Heart left ventricle (tissue), 16 donors: Measurements from ENCODE around the gene PLRG1. TPM values are rescaled to one million over a fixed set of nuclear protein-coding genes. Genes with fewer than 3 reads are reported as not detected.

Source experiments
- ATAC-seq, 4 donors: fragments of 200-7000 bp; cut with Tn5 transposase; one replicate each; pipeline ENCODE4 v1.9.1; 2020 to 2022; ENCODE audit warnings: moderate library complexity in 4 of 4, mild to moderate bottlenecking in 3 of 4, moderate number of reproducible peaks in 1 of 4
- DNase-seq, 5 donors: peaks; one replicate each; pipeline ENCODE4 v3.0.0-alpha.2; 2020
- H3K27ac ChIP-seq, 12 donors: fragments of 200-600 bp; sonication (generic) in 4 of 12; one replicate each; pipeline versions ENCODE4 v1.5.0 to v1.8.0; 2016 to 2022; ENCODE audit warnings: mild to moderate bottlenecking in 2 of 12
- H3K27me3 ChIP-seq, 9 donors: fragments of 200-600 bp; sonication (generic) in 2 of 9; one replicate each; pipeline versions ENCODE4 v1.5.1 to v1.8.0; 2016 to 2022; ENCODE audit warnings: mild to moderate bottlenecking in 3 of 9
- H3K36me3 ChIP-seq, 9 donors: fragments of 200-600 bp; sonication (generic) in 2 of 9; one replicate each; pipeline versions ENCODE4 v1.5.0 to v1.8.0; 2018 to 2022; ENCODE audit warnings: mild to moderate bottlenecking in 2 of 9
- H3K4me1 ChIP-seq, 12 donors: fragments of 200-600 bp; sonication (generic) in 4 of 12; one replicate each; pipeline versions ENCODE4 v1.5.0 to v1.8.0; 2016 to 2022; ENCODE audit warnings: mild to moderate bottlenecking in 3 of 12
- H3K4me3 ChIP-seq, 12 donors: fragments of 200-600 bp; sonication (generic) in 4 of 12; one replicate each; pipeline versions ENCODE4 v1.5.0 to v1.8.0; 2017 to 2022; ENCODE audit warnings: mild to moderate bottlenecking in 9 of 12, moderate library complexity in 4 of 12
- H3K9me3 ChIP-seq, 12 donors: fragments of 200-600 bp; sonication (generic) in 4 of 12; one replicate each; pipeline versions ENCODE4 v1.5.0 to v1.8.0; 2016 to 2022; ENCODE audit warnings: mild to moderate bottlenecking in 1 of 12
- POLR2A ChIP-seq, 2 donors: fragments of 450-650 bp; IDR thresholded peaks; one replicate each; pipeline ENCODE4 v1.6.1; 2017; ENCODE audit warnings: antibody characterized with exemption in 2 of 2, mild to moderate bottlenecking in 2 of 2, moderate library complexity in 2 of 2
- WGBS, 4 donors: extraction: QIAGEN DNeasy Blood & Tissue Kit in 2 of 4; methylation state at CpG; one replicate each; pipeline versions ENCODE4 v1.1.5 to v1.1.7; 2013 to 2018; 5-methylcytosine and 5-hydroxymethylcytosine counted together
- intact Hi-C, 10 donors: fragments of 100-400 bp; cut with DNase I; formaldehyde crosslinking; loops; one replicate each; pipeline versions ENCODE4 v1.11.1 to v1.14.2; 2022
- polyA plus RNA-seq, 2 donors: library from polyadenylated mRNA; stranded (reverse); fragments of 200-250 nt; gene quantifications; one replicate each; pipeline ENCODE4 v1.2.3, GENCODE V29; 2013
- total RNA-seq, 9 donors: library from RNA; depleted of rRNA in 2 of 9; stranded (reverse); fragments of >200 nt in 2 of 9; fragmentation: NEBNext Ultra II Directional in 3 of 9; extraction: Animal tissue kit (Norgen Biotek cat#: 25700) in 3 of 9; gene quantifications; one replicate each; pipeline versions ENCODE4 v1.1.0 to v1.2.4, GENCODE V29; 2016 to 2023
- TF ChIP-seq, protein P1 (sequence below), 12 donors: fragments of 200-600 bp; sonication (generic) in 4 of 12; IDR thresholded peaks; one replicate each; pipeline versions ENCODE4 v1.5.0 to v1.8.0; 2018 to 2022; ENCODE audit warnings: antibody characterized with exemption in 12 of 12, mild to moderate bottlenecking in 5 of 12
- donor health status: ischemic (EF 13 %, LVEDD 7.1; RV severe dilation, severe dysfunction).
- donor health status: healthy with polysubstance abuse.
- donor health status: DM: no; HTN: yes; CAD: no.
- donor health status: DM: no; HTN: no; CAD: no.
- donor health status: ischemic (EF 25% LVEDD 6.9; RV normal size, moderate dysfunction).
- donor health status: ischemic (EF 25% LVEDD 5.7; RV mildly dilated, moderate dysfunction).
- donor health status: healthy.
- donor health status: DM: yes; HTN: yes; CAD: no.
- donor health status: ischemic (EF 35%, LVEDD 5.7; RV mildly dilated, moderate dysfunction).
- donor health status: nonischemic (EF 11% LVEDD 7.7; RV severe dilation, severe dysfunction).
- donor health status: DM: yes; HTN: yes; CAD: no.
- donor health status: PGD.
- donor health status: ischemic (EF 29% LVEDD 5.4; RV normal size, mild dysfunction).
- donor health status: nonischemic (EF 23%, LVEDD 6.1; RV moderate dilation, normal function).

Gene PLRG1
- total and polyA plus RNA-seq, 11 donors = 25.4 to 52.3 (median 40.5) TPM

DNA sequence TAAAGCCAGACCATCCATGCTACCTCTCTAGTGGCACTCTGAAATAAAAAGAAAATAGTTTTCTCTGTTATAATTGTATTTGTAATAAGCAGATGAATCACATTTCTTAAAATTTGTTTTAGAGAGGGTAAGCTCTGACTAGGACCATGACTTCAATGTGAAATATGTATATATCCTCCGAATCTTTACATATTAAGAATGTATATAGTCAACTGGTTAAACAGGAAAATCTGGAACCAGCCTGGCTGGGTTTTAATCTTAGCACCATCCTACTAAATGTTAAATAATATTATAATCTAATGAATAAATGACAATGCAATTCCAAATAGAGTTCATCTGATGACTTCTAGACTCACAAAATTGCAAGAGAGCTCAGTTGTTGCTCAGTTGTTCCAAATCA, 14.1 kb upstream of the PLRG1 start:
- Histone ChIP-seq H3K4me1 (no peaks in the 10 kb centered on the region), H3K36me3 (no peaks in the 10 kb centered on the region), H3K4me3 (no peak overlapping the region), H3K27ac (no peak overlapping the region), H3K27me3 (no peaks in the 10 kb centered on the region), H3K9me3 (no peaks in the 10 kb centered on the region)
- TF ChIP-seq, protein P1, sequence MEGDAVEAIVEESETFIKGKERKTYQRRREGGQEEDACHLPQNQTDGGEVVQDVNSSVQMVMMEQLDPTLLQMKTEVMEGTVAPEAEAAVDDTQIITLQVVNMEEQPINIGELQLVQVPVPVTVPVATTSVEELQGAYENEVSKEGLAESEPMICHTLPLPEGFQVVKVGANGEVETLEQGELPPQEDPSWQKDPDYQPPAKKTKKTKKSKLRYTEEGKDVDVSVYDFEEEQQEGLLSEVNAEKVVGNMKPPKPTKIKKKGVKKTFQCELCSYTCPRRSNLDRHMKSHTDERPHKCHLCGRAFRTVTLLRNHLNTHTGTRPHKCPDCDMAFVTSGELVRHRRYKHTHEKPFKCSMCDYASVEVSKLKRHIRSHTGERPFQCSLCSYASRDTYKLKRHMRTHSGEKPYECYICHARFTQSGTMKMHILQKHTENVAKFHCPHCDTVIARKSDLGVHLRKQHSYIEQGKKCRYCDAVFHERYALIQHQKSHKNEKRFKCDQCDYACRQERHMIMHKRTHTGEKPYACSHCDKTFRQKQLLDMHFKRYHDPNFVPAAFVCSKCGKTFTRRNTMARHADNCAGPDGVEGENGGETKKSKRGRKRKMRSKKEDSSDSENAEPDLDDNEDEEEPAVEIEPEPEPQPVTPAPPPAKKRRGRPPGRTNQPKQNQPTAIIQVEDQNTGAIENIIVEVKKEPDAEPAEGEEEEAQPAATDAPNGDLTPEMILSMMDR (IDR thresholded peaks at IDR 0.05) = no peak
- TF ChIP-seq POLR2A (IDR thresholded peaks at IDR 0.05) = no peak
- intact Hi-C loops = loop anchor here in 1 of 10 donors (10.0 kb wide), 1 partner anchor 200 kb away; no protein-coding TSS in a partner anchor
- DNase-seq (no peak), ATAC-seq (no peak)
- WGBS, 4 donors = 90 to 92% (median 91%) methylated on average over 1 of the region's 1 CpG

DNA sequence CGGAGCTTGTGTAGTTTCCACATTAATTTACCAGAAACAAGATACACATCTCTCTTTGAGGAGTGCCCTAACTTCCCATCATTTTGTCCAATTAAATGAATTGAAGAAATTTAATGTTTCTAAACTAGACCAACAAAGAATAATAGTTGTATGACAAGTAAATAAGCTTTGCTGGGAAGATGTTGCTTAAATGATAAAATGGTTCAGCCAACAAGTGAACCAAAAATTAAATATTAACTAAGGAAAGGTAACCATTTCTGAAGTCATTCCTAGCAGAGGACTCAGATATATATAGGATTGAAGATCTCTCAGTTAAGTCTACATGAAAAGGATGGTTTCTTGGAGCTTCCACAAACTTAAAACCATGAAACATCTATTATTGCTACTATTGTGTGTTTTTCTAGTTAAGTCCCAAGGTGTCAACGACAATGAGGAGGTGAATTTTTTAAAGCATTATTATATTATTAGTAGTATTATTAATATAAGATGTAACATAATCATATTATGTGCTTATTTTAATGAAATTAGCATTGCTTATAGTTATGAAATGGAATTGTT, 12.6 kb upstream of the PLRG1 start, which contains the start of gene FGB:
FGB (plus strand) TSS at position 315 of the 558 bp plus-strand sequence; CDS start at position 323, 8 bp downstream.
- intact Hi-C loops = loop anchor here in 1 of 10 donors (10.0 kb wide), 1 partner anchor 202 kb away; no protein-coding TSS in a partner anchor
- Histone ChIP-seq H3K4me1 (no peaks in the 10 kb centered on the region), H3K4me3 (no peak within 1 kb of the TSS), H3K9me3 (no peaks in the 10 kb centered on the region), H3K36me3 (no peaks in the 10 kb centered on the region), H3K27me3 (no peaks in the 10 kb centered on the region), H3K27ac (no peak within 1 kb of the TSS)
- 63 to 68% (median 67%) methylated on average over 2 of the region's 2 CpGs for WGBS, 4 donors
- ATAC-seq = no peak
- DNase-seq = no peak
- TF ChIP-seq POLR2A (IDR thresholded peaks at IDR 0.05) = no peak
- TF ChIP-seq, protein P1 (IDR thresholded peaks at IDR 0.05) = no peak

DNA sequence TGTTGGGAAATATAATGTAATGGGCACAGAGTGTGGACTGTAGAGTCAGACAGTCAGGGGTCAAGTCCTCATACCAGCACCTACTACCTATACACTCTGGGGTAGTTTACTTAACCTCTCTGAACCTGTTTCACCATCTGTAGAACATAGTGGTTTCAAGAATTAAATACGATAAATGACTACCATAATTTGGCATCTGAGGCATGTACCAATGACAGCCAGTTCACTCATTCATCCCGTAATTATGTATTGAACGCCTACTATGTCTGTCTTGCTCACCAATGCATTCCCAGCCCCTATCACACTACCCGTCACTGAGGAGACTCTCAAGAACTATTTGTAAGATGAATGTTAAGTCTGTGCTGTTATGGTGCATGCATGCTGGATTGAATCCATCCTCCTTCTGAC, 10.6 kb upstream of the PLRG1 start:
- Histone ChIP-seq H3K4me3 (no peak overlapping the region), H3K27me3 (no peaks in the 10 kb centered on the region), H3K36me3 (no peaks in the 10 kb centered on the region), H3K9me3 (no peaks in the 10 kb centered on the region), H3K27ac (no peak overlapping the region), H3K4me1 (no peaks in the 10 kb centered on the region)
- ATAC-seq = no peak
- DNase-seq = no peak
- intact Hi-C loops = loop anchor here in 1 of 10 donors (10.0 kb wide), 1 partner anchor 204 kb away; no protein-coding TSS in a partner anchor
- 71 to 78% (median 74%) methylated on average over 4 of the region's 4 CpGs for WGBS, 4 donors
- TF ChIP-seq POLR2A (IDR thresholded peaks at IDR 0.05) = no peak
- TF ChIP-seq, protein P1 (IDR thresholded peaks at IDR 0.05) = no peak

DNA sequence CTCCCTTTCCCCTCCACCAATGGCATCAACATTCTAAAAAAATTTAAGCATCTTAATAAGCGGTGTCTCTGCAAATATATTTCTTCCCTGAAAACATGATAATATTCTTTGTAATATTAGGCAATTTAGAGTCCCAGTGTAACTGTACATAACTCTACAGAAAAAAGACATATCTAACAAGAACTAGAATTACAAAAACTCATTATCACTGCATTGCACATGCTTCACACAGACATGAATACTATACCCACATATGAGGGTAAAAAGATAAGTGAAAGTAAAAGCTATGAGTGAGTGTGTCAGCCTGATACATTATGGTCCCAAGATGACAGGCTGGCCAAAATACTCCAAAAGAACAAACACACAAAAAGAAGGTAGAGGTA, 10.2 kb upstream of the PLRG1 start:
- no peak for ATAC-seq
- Histone ChIP-seq H3K4me3 (no peak overlapping the region), H3K27me3 (no peaks in the 10 kb centered on the region), H3K4me1 (no peaks in the 10 kb centered on the region), H3K36me3 (no peaks in the 10 kb centered on the region), H3K27ac (no peak overlapping the region), H3K9me3 (no peaks in the 10 kb centered on the region)
- TF ChIP-seq, protein P1 (IDR thresholded peaks at IDR 0.05) = no peak
- no peak for TF ChIP-seq POLR2A (IDR thresholded peaks at IDR 0.05)
- DNase-seq = no peak
- 93 to 97% (median 94%) methylated on average over 1 of the region's 1 CpG for WGBS, 4 donors
- intact Hi-C loops = loop anchor here in 1 of 10 donors (10.0 kb wide), 1 partner anchor 204 kb away; no protein-coding TSS in a partner anchor
